HL-60 (cell line): ENCODE measurements around the gene MFSD6L.

Experiments
- DNase-seq, 2 experiments: peaks; one replicate each; pipeline ENCODE4 v3.0.0-alpha.2; 2010 to 2020; ENCODE audit warnings: low read depth in 1 of 2, low spot score in 1 of 2
- H3K27ac ChIP-seq: fragments of 250-450 bp; sonication (Bioruptor Pico); replicated peaks from 2 replicates; pipeline ENCODE4 v1.5.1; 2020; ENCODE audit warnings: mild to moderate bottlenecking, moderate library complexity
- H3K27me3 ChIP-seq: fragments of 250-450 bp; sonication (Bioruptor Pico); 2 replicates; pipeline ENCODE4 v1.5.1; 2021; ENCODE audit warnings: mild to moderate bottlenecking, moderate library complexity; ENCODE audit not compliant: insufficient read depth, poor library complexity, severe bottlenecking
- H3K4me3 ChIP-seq: replicated peaks from 2 replicates; pipeline ENCODE4 v1.5.1; 2011; ENCODE audit warnings: mild to moderate bottlenecking, control low read depth, low read length; ENCODE audit not compliant: insufficient read depth
- GABPA ChIP-seq: IDR thresholded peaks from 2 replicates; pipeline ENCODE4 v1.6.1; 2012; ENCODE audit warnings: low read depth
- POLR2AphosphoS5 ChIP-seq: IDR thresholded peaks from 2 replicates; pipeline ENCODE4 v1.6.1; 2012; ENCODE audit warnings: low read depth
- SPI1 ChIP-seq: IDR thresholded peaks from 2 replicates; pipeline ENCODE4 v1.6.1; 2012; ENCODE audit warnings: low read depth, mild to moderate bottlenecking, borderline replicate concordance
- TF ChIP-seq, protein P1 (sequence below): IDR thresholded peaks from 2 replicates; pipeline ENCODE4 v1.6.1; 2012; ENCODE audit warnings: low read depth; ENCODE audit not compliant: insufficient replicate concordance
- TF ChIP-seq, protein P2 (sequence below): IDR thresholded peaks from one replicate; pipeline ENCODE4 v1.5.1; 2011; ENCODE audit warnings: low read length, control low read depth, inconsistent platforms; ENCODE audit not compliant: insufficient read depth

The MFSD6L gene

DNA sequence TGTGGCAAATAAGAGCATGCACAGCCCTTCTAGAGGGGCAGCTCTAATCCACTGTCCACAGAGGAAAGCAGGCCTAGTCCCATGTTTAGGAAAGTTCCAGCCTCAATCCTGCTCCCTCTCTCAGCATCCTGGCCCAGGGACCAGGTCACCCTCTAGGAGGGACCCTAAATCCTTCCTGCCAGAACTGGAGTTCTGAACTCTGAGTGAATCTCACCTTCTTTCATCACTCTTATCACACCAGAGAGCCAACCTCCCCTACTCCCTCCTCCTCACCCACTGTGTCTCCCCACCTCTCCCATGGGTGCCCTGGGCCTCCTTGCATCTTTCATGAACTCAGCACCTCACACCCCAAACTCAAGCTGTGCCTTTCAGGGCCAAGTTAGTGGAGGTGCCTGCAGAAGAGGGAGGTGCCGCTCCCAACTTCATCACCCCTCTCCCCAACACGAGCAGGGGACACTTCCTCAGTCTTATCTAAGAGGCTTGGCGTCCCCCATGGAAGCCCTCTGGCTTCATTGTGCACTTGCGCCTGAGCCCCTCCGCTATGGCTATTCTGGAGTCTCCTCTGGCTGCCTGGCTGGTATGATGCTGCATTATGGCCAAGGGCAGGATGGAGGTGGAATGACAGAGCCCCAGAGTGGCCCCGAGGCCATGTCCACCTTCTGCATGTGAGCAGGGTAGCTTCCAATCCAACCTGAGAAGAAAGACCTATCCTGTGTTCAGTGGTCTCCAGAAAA is 36.6 kb upstream of the MFSD6L start:
- DNase-seq, result no peak
- H3K27ac ChIP-seq, result no peak overlapping the region
- no peak overlapping the region for H3K4me3 ChIP-seq
- no peak for TF ChIP-seq POLR2AphosphoS5
- TF ChIP-seq, protein P1, sequence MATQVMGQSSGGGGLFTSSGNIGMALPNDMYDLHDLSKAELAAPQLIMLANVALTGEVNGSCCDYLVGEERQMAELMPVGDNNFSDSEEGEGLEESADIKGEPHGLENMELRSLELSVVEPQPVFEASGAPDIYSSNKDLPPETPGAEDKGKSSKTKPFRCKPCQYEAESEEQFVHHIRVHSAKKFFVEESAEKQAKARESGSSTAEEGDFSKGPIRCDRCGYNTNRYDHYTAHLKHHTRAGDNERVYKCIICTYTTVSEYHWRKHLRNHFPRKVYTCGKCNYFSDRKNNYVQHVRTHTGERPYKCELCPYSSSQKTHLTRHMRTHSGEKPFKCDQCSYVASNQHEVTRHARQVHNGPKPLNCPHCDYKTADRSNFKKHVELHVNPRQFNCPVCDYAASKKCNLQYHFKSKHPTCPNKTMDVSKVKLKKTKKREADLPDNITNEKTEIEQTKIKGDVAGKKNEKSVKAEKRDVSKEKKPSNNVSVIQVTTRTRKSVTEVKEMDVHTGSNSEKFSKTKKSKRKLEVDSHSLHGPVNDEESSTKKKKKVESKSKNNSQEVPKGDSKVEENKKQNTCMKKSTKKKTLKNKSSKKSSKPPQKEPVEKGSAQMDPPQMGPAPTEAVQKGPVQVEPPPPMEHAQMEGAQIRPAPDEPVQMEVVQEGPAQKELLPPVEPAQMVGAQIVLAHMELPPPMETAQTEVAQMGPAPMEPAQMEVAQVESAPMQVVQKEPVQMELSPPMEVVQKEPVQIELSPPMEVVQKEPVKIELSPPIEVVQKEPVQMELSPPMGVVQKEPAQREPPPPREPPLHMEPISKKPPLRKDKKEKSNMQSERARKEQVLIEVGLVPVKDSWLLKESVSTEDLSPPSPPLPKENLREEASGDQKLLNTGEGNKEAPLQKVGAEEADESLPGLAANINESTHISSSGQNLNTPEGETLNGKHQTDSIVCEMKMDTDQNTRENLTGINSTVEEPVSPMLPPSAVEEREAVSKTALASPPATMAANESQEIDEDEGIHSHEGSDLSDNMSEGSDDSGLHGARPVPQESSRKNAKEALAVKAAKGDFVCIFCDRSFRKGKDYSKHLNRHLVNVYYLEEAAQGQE, result no peak
- TF ChIP-seq, protein P2, sequence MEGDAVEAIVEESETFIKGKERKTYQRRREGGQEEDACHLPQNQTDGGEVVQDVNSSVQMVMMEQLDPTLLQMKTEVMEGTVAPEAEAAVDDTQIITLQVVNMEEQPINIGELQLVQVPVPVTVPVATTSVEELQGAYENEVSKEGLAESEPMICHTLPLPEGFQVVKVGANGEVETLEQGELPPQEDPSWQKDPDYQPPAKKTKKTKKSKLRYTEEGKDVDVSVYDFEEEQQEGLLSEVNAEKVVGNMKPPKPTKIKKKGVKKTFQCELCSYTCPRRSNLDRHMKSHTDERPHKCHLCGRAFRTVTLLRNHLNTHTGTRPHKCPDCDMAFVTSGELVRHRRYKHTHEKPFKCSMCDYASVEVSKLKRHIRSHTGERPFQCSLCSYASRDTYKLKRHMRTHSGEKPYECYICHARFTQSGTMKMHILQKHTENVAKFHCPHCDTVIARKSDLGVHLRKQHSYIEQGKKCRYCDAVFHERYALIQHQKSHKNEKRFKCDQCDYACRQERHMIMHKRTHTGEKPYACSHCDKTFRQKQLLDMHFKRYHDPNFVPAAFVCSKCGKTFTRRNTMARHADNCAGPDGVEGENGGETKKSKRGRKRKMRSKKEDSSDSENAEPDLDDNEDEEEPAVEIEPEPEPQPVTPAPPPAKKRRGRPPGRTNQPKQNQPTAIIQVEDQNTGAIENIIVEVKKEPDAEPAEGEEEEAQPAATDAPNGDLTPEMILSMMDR, result no peak
- TF ChIP-seq SPI1, result no peak
- no peak for TF ChIP-seq GABPA
- H3K27me3 ChIP-seq, result no peaks in the 10 kb centered on the region

DNA sequence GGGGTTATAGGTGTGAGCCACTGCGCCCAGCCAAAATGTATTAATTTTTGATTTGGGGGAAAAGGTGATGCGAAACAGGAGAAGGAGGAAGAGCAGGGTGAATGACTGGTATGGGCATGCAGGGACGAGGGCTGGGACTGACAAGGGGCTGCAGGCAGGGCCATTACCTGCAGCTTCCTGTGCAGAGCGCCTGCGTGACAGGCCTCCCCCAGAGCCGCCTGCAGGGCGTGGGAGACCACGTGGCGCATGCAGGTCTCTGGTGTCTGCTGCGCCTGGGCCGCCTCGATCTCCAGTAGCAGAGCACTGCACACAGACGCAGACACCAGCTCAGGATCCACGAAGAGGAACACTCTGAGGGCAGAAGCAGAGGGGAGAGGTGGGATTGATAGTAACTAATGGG is 35.9 kb upstream of the MFSD6L start:
- H3K4me3 ChIP-seq, result no peak overlapping the region
- DNase-seq, result no peak
- no peaks in the 10 kb centered on the region for H3K27me3 ChIP-seq
- H3K27ac ChIP-seq, result no peak overlapping the region
- TF ChIP-seq POLR2AphosphoS5 (no peak), GABPA (no peak), SPI1 (no peak)
- TF ChIP-seq, protein P1, result no peak
- TF ChIP-seq, protein P2, result no peak

DNA sequence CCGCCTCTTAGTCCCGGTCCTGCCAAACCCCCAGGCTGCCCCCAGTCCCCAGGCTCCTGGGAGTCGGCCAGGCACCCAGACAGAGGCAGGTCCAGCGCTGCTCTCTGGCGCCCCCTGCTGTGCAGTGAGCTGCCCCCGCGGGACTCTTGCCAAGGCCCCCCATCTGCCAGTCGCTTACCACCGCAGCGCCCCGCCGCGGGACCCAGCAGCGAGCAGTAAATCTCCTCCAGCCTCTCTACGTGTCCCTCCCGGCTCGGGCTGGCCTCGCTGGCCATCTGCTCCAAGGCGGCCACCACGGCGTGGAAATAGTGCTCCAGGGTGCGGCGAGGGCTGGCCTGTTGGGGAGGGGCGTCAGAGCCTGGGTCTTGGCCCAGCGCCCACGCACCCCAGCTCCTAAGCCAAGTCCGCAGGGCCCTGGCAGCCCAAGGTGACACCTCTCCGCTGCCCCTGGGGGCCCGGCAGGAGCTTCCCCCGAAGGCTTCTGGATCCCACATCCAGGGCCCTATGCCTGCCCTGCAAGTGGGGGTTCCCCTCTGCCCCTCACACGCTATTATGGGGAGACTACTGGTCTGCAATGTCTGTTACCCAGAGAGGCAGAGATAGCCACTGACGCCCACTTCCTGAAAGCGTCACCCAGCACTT is 33.7 kb upstream of the MFSD6L start:
- Histone ChIP-seq H3K27ac (no peak overlapping the region), H3K27me3 (no peaks in the 10 kb centered on the region), H3K4me3 (no peak overlapping the region)
- TF ChIP-seq, protein P2, result no peak
- TF ChIP-seq SPI1 (no peak), GABPA (no peak), POLR2AphosphoS5 (no peak)
- no peak for DNase-seq
